Forelimb muscle (tissue), 1 donor: ENCODE data around the gene BRINP1. TPM values are rescaled to one million over a fixed set of nuclear protein-coding genes. Genes with fewer than 3 reads are reported as not detected.

Source experiments
- DNase-seq: peaks from one replicate; pipeline ENCODE4 v3.0.0-alpha.2; 2013; ENCODE audit warnings: low read depth
- polyA plus RNA-seq: library from polyadenylated mRNA; unstranded; fragments of 120-200 nt; gene quantifications from one replicate; pipeline ENCODE4 v1.2.1, GENCODE V29; 2013; ENCODE audit not compliant: insufficient read length

BRINP1 gene, protein sequence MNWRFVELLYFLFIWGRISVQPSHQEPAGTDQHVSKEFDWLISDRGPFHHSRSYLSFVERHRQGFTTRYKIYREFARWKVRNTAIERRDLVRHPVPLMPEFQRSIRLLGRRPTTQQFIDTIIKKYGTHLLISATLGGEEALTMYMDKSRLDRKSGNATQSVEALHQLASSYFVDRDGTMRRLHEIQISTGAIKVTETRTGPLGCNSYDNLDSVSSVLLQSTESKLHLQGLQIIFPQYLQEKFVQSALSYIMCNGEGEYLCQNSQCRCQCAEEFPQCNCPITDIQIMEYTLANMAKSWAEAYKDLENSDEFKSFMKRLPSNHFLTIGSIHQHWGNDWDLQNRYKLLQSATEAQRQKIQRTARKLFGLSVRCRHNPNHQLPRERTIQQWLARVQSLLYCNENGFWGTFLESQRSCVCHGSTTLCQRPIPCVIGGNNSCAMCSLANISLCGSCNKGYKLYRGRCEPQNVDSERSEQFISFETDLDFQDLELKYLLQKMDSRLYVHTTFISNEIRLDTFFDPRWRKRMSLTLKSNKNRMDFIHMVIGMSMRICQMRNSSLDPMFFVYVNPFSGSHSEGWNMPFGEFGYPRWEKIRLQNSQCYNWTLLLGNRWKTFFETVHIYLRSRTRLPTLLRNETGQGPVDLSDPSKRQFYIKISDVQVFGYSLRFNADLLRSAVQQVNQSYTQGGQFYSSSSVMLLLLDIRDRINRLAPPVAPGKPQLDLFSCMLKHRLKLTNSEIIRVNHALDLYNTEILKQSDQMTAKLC
- 0.11 TPM for polyA plus RNA-seq

DNA sequence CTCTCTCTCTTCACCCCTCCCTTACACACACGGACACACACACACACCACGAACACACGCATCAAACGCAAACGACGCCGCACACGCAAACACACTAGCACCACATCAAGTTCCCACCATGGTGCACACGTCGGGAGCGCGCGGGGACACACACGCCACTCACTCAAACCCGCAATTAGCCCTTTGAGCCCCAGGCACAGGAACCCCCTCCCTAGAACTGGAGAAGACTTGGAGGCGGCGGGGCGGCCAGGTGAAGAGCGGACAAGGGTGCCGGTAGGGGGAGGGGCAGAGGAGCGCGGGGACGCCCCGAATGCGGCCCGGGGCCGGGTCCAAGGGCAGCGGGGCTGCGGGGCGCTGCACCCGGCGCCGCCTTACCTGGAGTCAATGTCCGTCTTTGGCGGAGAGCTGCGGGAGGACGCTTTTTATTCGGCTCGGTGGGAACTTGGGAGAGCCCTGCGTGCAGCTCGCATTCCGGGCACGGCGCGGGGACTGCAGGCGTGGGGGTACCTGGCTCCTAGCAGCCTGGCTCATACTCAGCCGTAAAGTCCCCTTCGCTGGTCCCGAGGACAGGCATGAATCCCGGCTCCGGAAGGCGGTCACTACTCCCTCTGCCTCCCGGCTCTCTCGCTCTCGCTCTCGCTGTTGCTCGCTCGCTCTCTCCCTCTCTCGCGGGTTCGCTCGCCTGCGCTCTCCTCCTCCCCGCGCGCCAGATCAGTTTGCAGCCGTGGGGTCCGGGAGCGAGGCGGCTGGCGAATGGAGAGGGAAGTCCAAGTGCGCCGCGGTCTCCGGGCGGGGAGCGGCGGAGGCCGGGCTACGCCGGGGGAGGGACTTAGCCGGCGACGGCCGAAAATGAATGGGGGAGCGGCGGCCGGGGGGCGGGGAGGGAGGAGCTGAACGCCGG, at the start of gene BRINP1:
TSS of gene BRINP1 (minus strand) at position 755 of the 901 bp plus-strand sequence. CDS start 56,080 bp downstream, outside the sequence.
- no peak for DNase-seq

DNA sequence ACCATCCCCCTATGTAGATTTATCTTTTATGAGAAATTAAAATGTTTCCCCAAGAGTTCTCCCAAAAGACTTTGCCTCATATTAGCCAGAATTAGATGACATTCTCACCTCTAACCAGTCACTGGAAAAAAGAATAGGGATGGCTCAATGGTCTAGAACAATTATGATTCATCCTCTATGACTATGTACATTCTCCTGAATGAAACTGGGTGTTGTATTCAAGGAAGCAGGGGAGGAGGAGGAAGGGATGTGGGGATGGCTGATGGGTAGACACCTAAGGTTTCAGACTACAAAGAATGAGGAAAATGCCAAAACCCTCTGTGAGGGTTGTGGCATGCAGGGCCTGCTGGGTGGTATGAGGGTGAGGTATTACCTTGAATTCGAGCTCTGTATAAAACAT, 49.5 kb upstream of the BRINP1 start:
- no peak for DNase-seq

DNA sequence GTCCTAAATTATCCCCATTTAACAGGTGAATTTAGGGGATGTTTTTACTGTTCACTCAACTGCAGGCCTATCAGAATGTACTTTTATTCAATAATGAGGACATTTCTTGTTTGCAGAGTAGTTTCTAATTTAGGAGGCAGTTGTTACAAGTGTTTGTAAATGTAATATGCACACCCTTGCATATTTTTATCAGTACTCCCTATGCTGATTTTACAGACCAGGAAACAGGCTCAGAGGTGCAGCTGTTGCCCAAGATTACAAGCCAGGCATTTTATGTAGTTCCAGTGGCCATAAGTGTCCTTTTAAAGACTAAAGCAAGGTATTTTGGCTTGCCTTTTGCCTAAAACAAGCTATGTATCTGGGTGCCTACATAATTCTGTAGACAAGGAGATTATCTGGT, 47.6 kb upstream of the BRINP1 start:
- DNase-seq: no peak

DNA sequence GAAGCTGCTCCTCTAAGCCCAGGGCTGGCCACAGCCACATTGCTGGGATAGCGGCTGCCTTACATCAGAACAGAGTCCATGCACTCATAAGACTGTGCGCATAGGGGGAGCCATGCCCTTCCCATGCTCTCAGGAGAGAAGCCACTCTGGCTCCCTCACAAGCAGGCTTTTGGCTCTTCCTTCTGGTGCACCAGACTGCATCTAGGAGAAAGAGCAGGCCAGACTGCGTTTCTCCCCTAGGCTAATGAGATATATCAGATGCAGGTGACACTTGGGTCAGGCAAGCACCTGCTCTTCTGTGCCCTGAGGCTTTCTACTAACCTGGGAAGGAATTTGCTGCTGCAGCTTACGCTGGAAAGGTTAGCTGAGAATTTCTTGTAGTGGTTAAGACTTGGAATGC, 43.2 kb upstream of the BRINP1 start:
- DNase-seq: no peak

DNA sequence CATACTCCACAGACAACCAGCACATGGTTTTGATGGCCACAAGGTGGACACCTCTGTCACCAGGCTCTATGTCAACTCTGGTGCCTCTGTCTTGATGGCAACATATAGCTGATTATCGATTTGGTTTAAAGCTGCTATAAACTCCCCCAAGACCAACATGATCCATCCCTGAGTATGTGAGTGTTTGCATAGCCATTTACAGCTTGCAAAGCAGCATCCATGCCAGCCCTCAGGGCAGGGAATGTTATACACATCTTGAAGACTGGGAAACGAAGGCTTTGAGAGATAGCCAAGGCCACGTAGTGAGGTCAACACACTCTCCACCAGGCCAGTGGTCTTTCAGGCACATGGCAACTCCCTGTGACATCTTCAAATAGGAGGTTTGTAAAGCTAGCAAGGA, 40.3 kb upstream of the BRINP1 start:
- DNase-seq: no peak

DNA sequence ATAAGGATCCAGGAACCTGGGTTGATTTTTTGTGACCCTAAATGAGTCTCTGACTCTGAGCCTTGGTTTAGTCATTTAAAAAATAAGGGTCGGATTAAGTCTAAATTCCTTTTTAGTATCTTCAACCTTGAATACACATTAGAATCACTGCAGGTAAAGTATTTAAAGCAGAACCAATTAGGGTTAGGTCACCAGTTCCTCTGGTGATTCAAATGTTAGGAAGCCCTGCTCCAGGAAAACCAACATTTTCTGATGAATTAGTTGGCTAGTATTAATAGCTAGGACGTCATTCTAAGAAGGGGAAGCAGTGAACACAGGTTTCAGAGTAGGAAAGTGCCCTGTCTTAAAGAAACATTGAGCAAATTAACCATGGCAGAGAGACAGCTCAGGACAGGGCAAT, 31.4 kb upstream of the BRINP1 start:
- DNase-seq: no peak

DNA sequence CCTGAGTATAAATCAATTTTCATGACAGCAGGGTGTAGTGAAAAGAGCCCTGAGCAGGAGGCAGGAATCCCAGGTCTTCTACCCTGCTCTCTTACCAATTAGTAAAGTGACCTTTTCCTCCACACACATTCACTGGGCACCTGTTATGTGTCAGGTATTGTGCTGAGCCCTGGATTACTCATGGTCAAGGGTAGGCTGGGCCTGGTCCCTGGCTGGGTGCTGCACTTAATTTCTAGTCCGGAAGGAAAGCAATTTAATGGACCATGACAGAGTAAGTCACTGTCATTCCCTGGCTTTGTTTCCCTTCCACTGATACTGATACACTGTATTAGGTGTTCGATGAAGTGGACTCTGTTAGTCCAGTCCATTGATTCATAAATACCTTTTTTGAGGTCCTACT, 29.1 kb upstream of the BRINP1 start:
- DNase-seq: no peak

DNA sequence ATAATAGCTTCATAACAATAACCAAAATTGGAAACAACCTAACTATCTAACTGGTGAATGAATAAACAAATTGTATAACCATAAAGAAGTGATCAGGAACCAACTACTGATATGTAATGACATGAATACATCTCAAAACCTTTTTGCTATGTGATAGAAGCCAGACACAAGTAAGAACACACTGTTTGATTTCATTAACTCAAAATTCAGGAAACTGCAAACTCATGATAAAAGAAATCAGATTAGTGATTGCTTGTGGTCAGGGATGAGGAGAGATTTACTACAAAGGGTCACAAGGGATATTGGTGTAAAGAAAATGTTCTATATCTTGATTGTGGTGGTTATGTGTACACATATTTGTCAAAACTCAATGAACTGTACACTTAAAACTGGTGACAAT, 22.6 kb upstream of the BRINP1 start:
- DNase-seq: no peak

DNA sequence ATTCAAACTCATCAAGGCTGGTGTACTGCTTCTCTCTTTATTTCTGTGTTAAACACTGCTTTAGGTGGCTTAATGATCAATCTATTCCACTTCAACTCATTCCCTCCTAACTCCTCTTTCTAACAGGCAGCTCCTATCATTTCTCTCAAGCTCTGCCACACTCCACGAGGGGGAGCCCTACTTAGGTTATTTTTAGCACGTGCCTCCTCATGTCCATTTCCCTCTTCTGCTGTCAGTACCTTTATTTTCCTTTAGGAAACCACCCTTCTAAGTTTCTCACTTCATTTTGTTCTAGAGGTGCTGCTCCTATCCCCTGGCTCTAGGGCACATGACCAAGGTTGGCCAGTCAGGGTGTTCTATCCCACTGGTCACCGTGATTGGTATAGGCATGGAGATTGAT, 6.7 kb upstream of the BRINP1 start:
- DNase-seq: no peak

DNA sequence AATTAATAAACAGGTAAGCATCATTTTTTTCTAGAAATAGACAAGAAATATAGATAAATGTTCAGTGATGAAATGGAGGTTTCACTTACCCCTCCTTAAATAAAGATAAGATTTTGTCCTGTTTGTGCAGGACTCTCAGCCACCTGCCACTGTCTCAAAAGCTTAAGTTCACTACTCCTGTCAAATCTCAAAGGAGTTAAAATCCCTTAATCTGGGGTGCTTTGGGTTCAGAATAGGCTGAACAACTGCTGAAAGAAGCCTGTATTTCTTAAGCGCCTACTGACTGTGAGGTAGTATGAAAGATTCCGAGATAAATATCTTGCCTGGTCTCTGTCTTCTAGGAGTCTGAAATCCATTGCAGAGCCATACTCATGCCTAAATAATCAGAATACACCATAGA, 3.7 kb upstream of the BRINP1 start:
- DNase-seq: no peak

DNA sequence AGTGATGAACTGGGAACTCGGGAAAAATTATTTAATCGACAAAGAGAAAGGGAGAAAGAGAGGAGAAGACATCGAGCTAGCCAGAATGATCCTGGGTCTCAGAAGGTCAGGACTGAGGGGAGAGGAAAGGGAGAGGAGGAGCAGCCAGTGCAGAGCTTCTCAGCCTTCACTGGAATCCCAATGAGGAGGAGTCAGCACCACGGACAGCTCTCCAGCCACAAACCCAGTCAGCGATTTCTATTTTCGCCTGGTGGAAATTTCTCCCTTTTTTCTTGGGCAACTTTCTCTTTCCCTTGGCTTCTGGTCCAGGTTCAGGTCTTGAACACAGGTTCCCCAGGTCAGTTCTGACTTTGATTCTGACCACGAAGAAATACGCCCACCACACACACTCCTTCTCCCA, 1.6 kb upstream of the BRINP1 start:
- peak; percentile 35 for DNase-seq

DNA sequence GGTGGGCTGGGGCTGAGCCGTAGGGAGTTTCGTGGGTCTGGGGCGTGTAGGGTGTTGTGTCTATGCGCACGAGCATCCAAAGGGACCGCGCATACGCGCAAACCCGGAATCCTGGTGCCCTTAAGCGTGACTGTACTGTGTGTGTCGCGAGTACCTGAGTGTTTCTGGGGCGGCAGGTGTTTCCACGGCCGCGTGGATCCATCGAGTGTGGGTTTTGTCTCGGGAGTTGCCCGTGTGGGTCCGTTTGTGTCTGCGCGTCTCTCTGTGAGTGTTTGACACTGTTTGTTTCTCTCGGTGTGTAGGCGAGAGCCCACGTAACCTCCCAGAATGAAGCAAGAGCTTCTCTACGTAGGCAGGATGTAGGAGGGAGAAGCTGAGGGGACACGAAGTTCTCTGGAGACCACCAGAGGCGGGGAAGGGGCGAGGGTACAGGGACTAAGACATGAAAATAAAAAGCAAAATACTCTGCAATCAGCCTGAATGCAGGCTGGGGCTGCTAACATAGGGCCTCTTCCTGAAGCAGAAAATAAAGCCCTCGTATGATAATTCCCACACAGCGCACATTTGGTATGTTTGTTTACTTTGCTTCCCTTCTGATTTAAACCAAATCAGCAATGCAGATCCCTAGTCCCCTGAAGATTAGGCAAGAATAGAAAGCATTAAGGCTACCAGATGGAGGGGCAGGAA, 588 bp upstream of the BRINP1 start:
- DNase-seq: no peak

DNA sequence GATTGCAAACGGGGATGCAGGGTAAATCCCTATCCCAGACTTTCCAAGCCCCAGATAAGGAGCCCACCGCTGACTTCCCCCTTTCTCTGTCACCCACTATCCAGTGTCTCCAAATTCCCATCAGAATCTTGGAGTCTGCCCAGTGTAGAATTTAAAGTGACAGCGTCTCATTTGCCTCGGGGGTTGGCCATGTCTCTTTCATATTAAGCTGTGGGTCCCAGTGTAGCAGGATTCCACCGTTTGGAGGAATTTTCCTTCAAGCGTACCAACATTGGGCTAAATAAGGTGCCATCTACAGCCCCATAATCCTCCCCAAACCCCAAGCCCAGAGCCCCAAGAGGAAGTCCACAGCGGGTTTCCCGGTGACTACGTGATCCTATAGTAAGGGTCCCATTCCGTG, 1.1 kb downstream of the BRINP1 start:
- DNase-seq: no peak

DNA sequence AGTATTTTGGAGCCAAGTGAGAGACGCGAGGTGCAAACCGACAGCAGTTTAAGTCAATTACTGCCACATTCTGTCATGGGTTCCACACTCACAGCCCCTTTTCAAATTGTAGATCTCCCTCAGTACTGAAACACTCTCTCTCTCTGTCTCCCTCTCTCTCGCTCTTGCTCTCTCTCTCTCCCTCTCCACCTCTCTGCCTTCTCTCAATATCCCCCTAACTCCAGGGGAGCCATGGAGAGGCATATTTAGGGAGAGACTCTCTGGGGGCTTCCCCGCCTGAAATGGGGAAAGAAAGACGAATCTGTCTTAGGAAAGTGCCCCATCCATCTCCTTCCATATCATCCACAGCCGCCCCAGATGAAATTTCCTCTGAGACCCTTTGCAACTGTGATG, 1.6 kb downstream of the BRINP1 start:
- no peak for DNase-seq

DNA sequence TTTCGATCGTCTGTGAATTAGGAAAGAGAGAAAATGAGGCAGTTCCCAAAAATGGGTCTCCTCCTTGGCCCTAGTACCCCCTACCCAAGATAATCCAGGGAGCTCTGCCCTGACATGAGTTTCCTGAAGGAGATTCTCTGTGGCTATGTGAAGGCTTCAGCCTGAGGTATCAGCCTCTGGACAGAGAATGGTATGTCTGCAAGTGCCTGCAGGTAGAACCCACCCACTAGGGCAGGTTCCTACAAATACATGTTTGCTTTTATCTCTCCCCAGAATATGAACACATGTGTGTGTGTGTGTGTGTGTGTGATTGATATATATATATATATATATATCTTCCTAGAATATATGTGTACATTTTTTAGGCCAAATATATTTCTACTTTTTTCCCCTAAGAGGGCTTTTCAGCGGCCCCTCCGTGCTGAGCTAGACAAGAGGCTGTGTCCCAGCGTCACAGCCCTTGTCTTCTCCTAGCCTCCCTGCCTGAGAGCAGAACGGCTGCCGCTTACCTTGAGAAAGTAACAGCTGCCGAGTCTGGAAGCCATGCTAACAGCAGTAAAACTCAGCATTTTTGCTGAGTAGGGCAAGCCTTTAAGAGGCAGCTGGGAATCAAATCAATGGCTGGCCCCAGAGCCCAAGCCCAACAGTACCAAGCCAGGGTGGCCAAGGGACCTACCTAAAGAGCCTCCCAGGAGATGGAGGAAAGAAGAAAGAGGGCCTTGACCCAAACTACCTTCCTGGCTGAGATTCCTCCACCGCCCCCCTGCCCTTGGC, 2.1 kb downstream of the BRINP1 start:
- DNase-seq: no peak

DNA sequence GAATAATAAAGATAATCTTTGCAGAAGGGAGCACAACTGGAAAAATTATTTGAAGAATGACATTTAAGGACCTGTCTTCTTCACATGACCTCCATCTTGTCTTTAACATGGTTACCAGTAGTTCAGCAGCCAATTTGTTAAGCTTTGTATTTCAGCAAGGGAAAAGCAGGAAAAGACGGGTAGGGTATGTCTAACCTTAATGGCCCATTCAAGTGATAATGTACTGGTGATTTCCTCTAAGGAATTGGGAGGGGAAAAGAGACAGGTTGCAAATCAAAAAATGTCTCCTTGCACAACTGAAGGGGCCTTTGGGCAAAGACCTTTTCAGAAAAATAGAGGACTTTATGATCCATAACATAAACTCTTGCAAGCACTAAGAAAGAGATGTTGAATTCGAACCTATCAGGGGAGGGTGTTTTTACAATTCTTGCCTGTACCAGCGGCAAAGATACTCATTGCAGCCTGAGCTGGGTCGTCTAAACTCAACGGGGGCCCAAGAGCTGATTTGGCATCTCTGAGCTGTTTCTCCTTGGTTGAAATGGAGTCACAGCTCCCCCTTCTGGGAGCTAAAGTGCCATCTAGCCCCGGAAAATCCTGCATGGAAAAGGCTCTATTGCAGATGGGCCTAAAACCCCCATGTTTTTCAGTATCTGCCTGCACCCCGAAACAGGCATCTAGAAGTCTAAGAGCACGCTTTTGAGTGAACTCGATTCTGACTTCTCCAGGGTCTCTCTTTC, 3.8 kb downstream of the BRINP1 start:
- DNase-seq: no peak

DNA sequence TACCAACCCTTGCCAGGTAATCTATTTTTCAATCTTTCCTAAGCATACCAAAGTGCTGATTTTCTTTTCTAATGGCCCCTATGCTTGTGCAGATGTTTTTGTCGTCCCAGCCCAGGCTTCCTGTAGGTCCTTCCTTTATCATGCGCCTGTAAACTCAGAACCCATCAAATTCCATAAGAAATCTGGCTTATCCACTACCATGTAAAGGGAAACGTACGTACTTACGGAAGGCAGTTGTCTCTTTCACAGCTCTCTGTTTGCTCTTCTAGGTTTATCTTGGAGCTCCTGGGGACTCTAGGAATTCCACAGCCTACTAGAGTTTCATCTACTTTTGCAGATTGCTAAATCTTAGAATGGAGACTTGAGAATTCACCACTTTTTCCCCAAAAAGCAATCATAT, 9.0 kb downstream of the BRINP1 start:
- DNase-seq: no peak

DNA sequence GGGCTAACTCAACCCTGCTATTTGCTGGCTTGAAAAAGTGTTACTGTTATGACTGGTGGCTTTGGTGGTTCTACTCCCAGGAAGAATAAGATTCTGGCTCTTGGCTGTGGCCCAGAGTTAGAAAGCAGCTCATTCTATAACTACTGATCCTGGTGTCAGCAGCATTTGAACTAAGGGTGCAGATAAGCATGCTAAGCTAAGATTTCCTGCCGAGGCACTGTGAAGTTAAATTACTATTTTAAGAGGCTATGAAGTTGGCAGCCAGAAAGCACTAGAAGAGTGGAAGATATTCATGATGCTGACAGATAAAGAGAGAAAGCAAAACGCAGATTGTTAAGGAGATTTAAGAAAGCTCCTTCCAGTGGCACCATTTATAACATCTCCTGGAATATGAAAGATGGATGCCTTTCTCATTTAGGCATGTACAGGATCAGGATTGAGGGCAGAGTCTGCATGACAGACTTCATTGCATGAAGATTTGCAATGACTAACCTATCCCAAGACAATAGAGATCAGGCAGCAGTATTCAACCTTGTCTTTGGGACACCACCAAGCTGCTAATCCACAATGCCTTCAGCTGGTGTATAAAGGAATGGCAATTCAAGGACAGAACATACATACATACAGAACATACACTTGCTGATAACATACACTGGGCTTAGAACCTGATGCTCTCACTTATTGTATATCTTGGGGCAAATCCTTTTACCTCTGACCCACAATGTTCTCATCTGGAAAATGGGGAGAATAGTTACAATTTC, 11.7 kb downstream of the BRINP1 start:
- no peak for DNase-seq

DNA sequence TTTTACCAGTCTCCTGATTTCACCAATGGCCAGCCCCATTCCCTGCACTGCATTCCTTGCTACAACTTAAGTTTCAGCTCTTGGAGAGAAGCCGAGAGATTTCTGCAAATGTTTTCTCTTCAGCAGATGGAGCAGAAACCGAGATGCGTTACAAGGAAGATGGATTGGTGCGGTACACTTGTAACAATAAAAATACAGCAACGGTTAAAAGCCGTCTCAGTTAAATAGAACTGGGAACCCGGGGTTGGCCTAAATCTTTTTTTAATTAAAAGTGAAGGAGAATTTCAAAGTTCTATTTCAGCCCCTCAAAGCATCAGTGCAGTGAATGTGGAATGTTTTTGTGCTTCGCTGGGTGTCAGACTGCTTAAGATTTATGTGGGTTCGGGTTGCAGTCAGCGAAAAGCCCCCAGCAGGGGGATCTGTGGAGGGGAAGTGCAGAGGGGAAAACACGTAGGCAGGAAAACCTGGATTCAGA, 19.8 kb downstream of the BRINP1 start:
- DNase-seq: no peak
